GM21619 (cell line): ENCODE measurements around the gene EXOSC5.
A peak's percentile ranks its signal among the peaks of the same experiment; 100 is the strongest.
"Not testable (repeated sequence)": the region's sequence is repeated elsewhere in the genome, so short reads cannot be mapped to it uniquely, and the experiment has no call there.

Experiments used
- ATAC-seq: cut with Tn5 transposase; IDR thresholded peaks from one replicate; pipeline ENCODE4 v1.9.1; 2021; ENCODE audit not compliant: unreplicated experiment

Gene EXOSC5

GRCh38 chr19:41351339-41352245, 45.6 kb downstream of the EXOSC5 start:
- peak; percentile 28 for ATAC-seq

GRCh38 chr19:41350735-41351338, 46.3 kb downstream of the EXOSC5 start:
- no peak for ATAC-seq

- ATAC-seq = not testable (repeated sequence)
These were observed 50.2 kb downstream of the EXOSC5 start for GRCh38 chr19:41346916-41347315.

GRCh38 chr19:41344162-41344561, 53.0 kb downstream of the EXOSC5 start:
- no peak for ATAC-seq

GRCh38 chr19:41341669-41342490, 55.3 kb downstream of the EXOSC5 start:
- ATAC-seq = no peak

GRCh38 chr19:41339936-41340335, 57.2 kb downstream of the EXOSC5 start:
- no peak for ATAC-seq
